Osteoblast (primary cell): ENCODE measurements around the gene IL1RAPL1. TPM values are rescaled to one million over a fixed set of nuclear protein-coding genes. Genes with fewer than 3 reads are reported as not detected.

Experiments used
- DNase-seq: peaks from one replicate; pipeline ENCODE4 v3.0.0; 2011; ENCODE audit warnings: low spot score, mixed read lengths; ENCODE audit not compliant: insufficient read length; ENCODE audit errors: missing footprints
- H2AFZ ChIP-seq: 2 replicates; pipeline ENCODE4 v1.6.0; 2011; ENCODE audit warnings: mild to moderate bottlenecking, low read length
- H3K27ac ChIP-seq: 2 replicates; pipeline ENCODE4 v1.5.1; 2011; ENCODE audit warnings: mild to moderate bottlenecking, low read depth, low read length, moderate library complexity
- H3K27me3 ChIP-seq: 2 replicates; pipeline ENCODE4 v1.6.0; 2012; ENCODE audit warnings: mild to moderate bottlenecking, control low read depth, inconsistent platforms, low read length, moderate library complexity; ENCODE audit not compliant: insufficient read depth
- H3K36me3 ChIP-seq: 2 replicates; pipeline ENCODE4 v1.5.1; 2011; ENCODE audit warnings: mild to moderate bottlenecking, low read length, control low read depth, moderate library complexity; ENCODE audit not compliant: insufficient read depth
- H3K4me1 ChIP-seq: 2 replicates; pipeline ENCODE4 v1.5.1; 2011; ENCODE audit warnings: mild to moderate bottlenecking, low read length, control low read depth, moderate library complexity; ENCODE audit not compliant: insufficient read depth
- H3K4me2 ChIP-seq: 2 replicates; pipeline ENCODE4 v1.6.0; 2011; ENCODE audit warnings: mild to moderate bottlenecking, low read length; ENCODE audit not compliant: insufficient read depth
- H3K4me3 ChIP-seq: fragments of 200-600 bp; sonication (generic); 3 replicates; pipeline ENCODE4 v1.5.1; 2012; ENCODE audit warnings: mild to moderate bottlenecking, low read length, inconsistent platforms; ENCODE audit not compliant: insufficient read depth
- H3K79me2 ChIP-seq: 2 replicates; pipeline ENCODE4 v1.6.0; 2012; ENCODE audit warnings: mild to moderate bottlenecking, low read length, control low read depth, inconsistent platforms; ENCODE audit not compliant: insufficient read depth
- H3K9me3 ChIP-seq: 2 replicates; pipeline ENCODE4 v1.5.1; 2011; ENCODE audit warnings: low read depth, low read length, control low read depth
- H4K20me1 ChIP-seq: 2 replicates; pipeline ENCODE4 v1.6.0; 2012; ENCODE audit warnings: mild to moderate bottlenecking, low read length, control low read depth; ENCODE audit not compliant: insufficient read depth
- total RNA-seq: library from RNA; depleted of rRNA; stranded (reverse); fragments of >200 nt; gene quantifications from 2 replicates; pipeline ENCODE4 v1.2.3, GENCODE V29; 2012
- TF ChIP-seq, protein P1 (sequence below): IDR thresholded peaks from 2 replicates; pipeline ENCODE4 v1.5.1; 2011; ENCODE audit warnings: mild to moderate bottlenecking, low read depth, low read length, moderate library complexity; ENCODE audit errors: extremely low read depth

The IL1RAPL1 gene
- total RNA-seq, 1 donor: under 0.01 TPM

DNA sequence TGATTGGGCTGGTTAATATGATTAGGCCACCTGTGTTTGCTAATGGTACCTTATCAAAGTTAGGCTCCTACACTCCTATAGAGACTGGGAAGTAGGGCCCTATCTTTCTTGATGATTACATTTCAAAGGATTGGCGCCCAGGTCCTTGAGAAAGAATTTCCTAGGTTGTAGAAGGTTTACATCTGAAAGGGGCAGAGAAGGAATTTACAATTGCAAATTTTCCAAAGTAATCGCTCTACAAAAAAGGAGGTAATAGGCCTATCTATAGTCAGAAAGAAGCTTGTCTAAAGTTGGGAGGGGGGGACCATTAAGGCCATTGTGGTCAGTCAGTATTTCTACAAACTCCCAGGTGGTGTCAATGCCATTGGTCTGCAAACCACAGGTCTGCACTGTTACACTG lies 638.4 kb downstream of the IL1RAPL1 start:
- H3K36me3 ChIP-seq: no peaks in the 10 kb centered on the region
- H3K4me1 ChIP-seq: no peaks in the 10 kb centered on the region
- no peaks in the 10 kb centered on the region for H3K9me3 ChIP-seq
- TF ChIP-seq, protein P1, sequence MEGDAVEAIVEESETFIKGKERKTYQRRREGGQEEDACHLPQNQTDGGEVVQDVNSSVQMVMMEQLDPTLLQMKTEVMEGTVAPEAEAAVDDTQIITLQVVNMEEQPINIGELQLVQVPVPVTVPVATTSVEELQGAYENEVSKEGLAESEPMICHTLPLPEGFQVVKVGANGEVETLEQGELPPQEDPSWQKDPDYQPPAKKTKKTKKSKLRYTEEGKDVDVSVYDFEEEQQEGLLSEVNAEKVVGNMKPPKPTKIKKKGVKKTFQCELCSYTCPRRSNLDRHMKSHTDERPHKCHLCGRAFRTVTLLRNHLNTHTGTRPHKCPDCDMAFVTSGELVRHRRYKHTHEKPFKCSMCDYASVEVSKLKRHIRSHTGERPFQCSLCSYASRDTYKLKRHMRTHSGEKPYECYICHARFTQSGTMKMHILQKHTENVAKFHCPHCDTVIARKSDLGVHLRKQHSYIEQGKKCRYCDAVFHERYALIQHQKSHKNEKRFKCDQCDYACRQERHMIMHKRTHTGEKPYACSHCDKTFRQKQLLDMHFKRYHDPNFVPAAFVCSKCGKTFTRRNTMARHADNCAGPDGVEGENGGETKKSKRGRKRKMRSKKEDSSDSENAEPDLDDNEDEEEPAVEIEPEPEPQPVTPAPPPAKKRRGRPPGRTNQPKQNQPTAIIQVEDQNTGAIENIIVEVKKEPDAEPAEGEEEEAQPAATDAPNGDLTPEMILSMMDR: no peak
- no peak overlapping the region for H3K4me2 ChIP-seq
- DNase-seq: no peak
- H3K27me3 ChIP-seq: no peaks in the 10 kb centered on the region
- H4K20me1 ChIP-seq: no peaks in the 10 kb centered on the region
- H3K27ac ChIP-seq: no peak overlapping the region
- H3K79me2 ChIP-seq: no peaks in the 10 kb centered on the region
- no peak overlapping the region for H2AFZ ChIP-seq
- H3K4me3 ChIP-seq: no peak overlapping the region

DNA sequence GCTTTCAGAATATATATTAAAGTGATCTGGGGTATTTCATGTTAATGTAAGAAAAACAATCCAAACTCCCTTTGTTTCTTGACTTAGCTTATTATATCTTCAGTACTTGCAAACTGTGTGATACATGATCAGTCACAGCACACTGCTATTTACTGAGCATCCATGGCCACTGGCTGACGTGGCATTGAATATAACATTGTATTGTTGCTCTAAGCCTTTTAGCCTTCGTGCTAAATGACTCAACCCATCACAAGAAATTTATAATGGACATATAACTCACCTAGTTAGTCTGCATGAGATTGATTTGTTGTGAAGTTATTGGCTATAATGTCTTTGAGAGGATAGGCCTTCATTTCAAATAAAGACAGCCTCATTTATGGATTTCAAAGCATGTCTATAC lies 642.6 kb downstream of the IL1RAPL1 start:
- Histone ChIP-seq H3K36me3 (no peaks in the 10 kb centered on the region), H3K27ac (no peak overlapping the region), H3K4me2 (no peak overlapping the region), H3K27me3 (no peaks in the 10 kb centered on the region), H3K4me1 (no peaks in the 10 kb centered on the region), H2AFZ (no peak overlapping the region), H3K9me3 (no peaks in the 10 kb centered on the region), H4K20me1 (no peaks in the 10 kb centered on the region), H3K79me2 (no peaks in the 10 kb centered on the region), H3K4me3 (no peak overlapping the region)
- no peak for DNase-seq
- TF ChIP-seq, protein P1: no peak

DNA sequence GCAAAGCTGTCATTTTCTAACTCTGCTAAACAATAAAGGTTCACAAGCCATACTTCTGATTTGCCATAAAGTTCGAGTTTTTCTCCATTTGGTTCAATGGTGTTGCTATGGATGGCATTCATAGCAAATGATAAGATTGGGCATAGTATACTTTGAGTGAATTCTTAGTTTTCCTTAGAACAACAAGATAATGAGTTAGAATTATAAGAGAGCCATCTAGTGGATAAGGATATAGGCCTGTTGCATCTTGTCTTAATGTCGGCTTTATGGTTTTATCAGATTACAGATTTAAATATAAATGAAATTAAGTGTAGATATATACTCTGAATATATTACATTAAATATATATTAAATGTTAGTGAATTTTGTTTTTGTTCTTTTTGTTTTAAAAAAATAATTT lies 644.6 kb downstream of the IL1RAPL1 start:
- Histone ChIP-seq H3K4me1 (no peaks in the 10 kb centered on the region), H3K4me3 (no peak overlapping the region), H3K9me3 (no peaks in the 10 kb centered on the region), H3K79me2 (no peaks in the 10 kb centered on the region), H3K27me3 (no peaks in the 10 kb centered on the region), H4K20me1 (no peaks in the 10 kb centered on the region), H2AFZ (no peak overlapping the region), H3K27ac (no peak overlapping the region), H3K36me3 (no peaks in the 10 kb centered on the region), H3K4me2 (no peak overlapping the region)
- TF ChIP-seq, protein P1: no peak
- DNase-seq: no peak

- no peak for DNase-seq
Observed at GRCh38 chrX:29233592-29234183, 646.4 kb downstream of the IL1RAPL1 start.

More at GRCh38 chrX:29233592-29234183, 646.4 kb downstream of the IL1RAPL1 start:
- Histone ChIP-seq H4K20me1 (no peaks in the 10 kb centered on the region), H3K4me2 (no peak overlapping the region), H3K36me3 (no peaks in the 10 kb centered on the region), H3K4me1 (no peaks in the 10 kb centered on the region), H3K27ac (no peak overlapping the region), H3K4me3 (no peak overlapping the region), H3K79me2 (no peaks in the 10 kb centered on the region), H3K9me3 (no peaks in the 10 kb centered on the region), H2AFZ (no peak overlapping the region), H3K27me3 (no peaks in the 10 kb centered on the region)
- TF ChIP-seq, protein P1: no peak
